Measurements from ENCODE around the gene RNF115.
A peak's percentile ranks its signal among the peaks of the same experiment; 100 is the strongest.

Gene RNF115

DNA sequence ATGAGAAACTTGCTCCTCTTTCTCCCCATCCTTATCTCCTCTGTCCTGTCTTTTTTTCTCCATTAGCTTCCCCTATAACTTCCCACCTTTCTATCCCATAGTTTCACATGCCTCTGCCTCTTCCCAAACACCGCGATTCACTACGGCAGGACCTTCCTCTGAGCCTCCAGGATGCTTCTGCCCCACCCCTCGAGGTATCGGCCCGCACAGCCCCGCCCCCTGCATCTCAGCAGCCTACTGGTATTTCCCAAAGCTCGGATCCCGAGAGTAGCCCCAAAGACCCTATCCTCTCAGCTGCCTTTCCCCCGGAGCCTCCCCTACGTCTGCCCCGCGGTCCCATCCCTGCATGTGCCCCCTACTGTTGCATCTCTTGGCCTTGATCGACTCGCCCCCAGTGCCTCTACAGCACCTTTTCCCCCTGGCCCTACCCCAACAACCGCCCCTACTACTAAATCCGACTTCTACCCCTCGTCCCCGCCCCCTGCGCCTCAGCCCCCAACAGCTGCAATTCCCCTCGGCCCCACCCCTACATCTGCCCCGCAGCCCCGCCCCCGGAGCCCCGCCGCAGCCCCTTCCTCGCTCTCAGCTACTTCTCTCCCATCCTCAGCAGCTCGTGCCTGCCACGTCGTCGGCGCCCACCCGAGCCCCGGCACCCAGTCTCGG lies 34.5 kb upstream of the RNF115 start:
- H3K4me3 ChIP-seq (ENCODE audit: low read depth, low read length) = peak overlapping the region; percentile 78
- TF ChIP-seq, protein P1, sequence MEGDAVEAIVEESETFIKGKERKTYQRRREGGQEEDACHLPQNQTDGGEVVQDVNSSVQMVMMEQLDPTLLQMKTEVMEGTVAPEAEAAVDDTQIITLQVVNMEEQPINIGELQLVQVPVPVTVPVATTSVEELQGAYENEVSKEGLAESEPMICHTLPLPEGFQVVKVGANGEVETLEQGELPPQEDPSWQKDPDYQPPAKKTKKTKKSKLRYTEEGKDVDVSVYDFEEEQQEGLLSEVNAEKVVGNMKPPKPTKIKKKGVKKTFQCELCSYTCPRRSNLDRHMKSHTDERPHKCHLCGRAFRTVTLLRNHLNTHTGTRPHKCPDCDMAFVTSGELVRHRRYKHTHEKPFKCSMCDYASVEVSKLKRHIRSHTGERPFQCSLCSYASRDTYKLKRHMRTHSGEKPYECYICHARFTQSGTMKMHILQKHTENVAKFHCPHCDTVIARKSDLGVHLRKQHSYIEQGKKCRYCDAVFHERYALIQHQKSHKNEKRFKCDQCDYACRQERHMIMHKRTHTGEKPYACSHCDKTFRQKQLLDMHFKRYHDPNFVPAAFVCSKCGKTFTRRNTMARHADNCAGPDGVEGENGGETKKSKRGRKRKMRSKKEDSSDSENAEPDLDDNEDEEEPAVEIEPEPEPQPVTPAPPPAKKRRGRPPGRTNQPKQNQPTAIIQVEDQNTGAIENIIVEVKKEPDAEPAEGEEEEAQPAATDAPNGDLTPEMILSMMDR (IDR thresholded peaks at IDR 0.05; ENCODE audit: borderline replicate concordance, insufficient read depth, low read depth, low read length) = no peak

- no peak overlapping the region for H3K4me3 ChIP-seq (ENCODE audit: low read depth, low read length)
- TF ChIP-seq, protein P1 (IDR thresholded peaks at IDR 0.05; ENCODE audit: borderline replicate concordance, insufficient read depth, low read depth, low read length) = no peak
Observed at GRCh38 chr1:145857170-145857569, 33.3 kb upstream of the RNF115 start.

- TF ChIP-seq, protein P1 (IDR thresholded peaks at IDR 0.05; ENCODE audit: borderline replicate concordance, insufficient read depth, low read depth, low read length) = peak; percentile 17; the same call in 1 of the 2 replicates
- H3K4me3 ChIP-seq (ENCODE audit: low read depth, low read length) = no peak overlapping the region
Observed at GRCh38 chr1:145855426-145855948, 31.6 kb upstream of the RNF115 start.

DNA sequence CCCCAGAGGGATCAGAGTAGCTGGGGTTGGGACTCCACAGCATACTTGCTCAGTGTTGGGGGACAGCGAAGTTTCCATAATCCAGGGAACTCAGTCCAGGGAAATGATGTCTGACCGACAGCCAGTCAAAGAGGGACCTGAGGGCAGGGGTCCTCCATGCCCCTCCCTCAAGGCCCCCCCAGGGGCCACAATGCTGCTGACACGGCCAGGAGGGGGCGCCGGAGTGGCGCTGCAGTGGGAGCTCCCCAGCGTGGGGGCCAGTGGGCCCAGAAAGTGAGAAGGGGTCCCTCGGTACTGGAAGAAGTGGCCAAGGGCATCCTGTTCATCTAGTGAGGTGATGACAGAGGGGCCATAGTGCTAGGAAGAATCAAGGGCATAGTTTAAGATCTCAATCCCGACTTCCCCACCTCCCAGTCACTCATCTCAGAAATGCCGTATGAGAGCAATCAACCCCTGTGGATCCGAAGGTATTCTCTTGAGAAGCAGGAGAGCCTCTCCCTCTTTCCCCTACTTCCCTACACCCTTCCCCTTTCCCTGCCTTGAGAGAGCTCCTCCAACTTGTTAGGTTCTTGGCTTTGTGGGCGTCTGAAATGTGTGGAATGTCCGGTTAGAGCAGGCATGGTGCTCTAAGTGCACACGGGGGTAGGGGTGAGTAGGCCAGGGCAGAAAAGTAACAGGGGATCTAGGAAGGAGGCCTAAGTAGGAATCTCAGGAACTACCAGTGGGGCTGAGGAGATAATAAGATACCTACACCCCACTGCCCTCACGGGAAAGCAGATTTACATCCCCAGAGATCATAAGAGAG lies 25.7 kb upstream of the RNF115 start:
- TF ChIP-seq, protein P1 (IDR thresholded peaks at IDR 0.05; ENCODE audit: borderline replicate concordance, insufficient read depth, low read depth, low read length) = peak; percentile 45
- no peak overlapping the region for H3K4me3 ChIP-seq (ENCODE audit: low read depth, low read length)

- no peak overlapping the region for H3K4me3 ChIP-seq (ENCODE audit: low read depth, low read length)
- TF ChIP-seq, protein P1 (IDR thresholded peaks at IDR 0.05; ENCODE audit: borderline replicate concordance, insufficient read depth, low read depth, low read length) = no peak
Observed at GRCh38 chr1:145847827-145848226, 23.9 kb upstream of the RNF115 start.

GRCh38 chr1:145846201-145846612 lies 22.3 kb upstream of the RNF115 start:
- peak overlapping the region; percentile 70 for H3K4me3 ChIP-seq (ENCODE audit: low read depth, low read length)
- TF ChIP-seq, protein P1 (IDR thresholded peaks at IDR 0.05; ENCODE audit: borderline replicate concordance, insufficient read depth, low read depth, low read length) = peak; percentile 78
